ENCODE data around the gene PASD1. TPM values are rescaled to one million over a fixed set of nuclear protein-coding genes. Genes with fewer than 3 reads are reported as not detected.
"Not testable (repeated sequence)": the region's sequence is repeated elsewhere in the genome, so short reads cannot be mapped to it uniquely, and the experiment has no call there.

Gene PASD1
- total RNA-seq, 1 donor from 2014 or later: not detected

DNA sequence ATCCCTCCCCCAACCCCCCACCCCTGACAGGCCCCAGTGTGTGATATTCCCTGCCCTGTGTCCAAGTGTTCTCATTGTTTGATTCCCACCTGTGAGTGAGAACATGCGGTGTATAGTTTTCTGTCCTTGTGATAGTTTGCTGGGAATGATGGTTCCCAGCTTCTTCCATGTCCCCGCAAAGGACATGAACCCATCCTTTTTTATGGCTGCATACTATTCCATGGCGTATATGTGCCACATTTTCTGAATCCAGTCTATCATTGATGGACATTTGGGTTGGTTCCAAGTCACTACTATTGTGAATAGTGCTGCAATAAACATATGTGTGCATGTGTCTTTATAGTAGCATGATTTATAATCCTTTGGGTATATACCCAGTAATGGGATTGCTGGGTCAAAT lies 29.9 kb downstream of the PASD1 start:
- DNase-seq; ATAC-seq (ENCODE audit: poor library complexity); intact Hi-C loops (cut with DNase I): not testable (repeated sequence)

DNA sequence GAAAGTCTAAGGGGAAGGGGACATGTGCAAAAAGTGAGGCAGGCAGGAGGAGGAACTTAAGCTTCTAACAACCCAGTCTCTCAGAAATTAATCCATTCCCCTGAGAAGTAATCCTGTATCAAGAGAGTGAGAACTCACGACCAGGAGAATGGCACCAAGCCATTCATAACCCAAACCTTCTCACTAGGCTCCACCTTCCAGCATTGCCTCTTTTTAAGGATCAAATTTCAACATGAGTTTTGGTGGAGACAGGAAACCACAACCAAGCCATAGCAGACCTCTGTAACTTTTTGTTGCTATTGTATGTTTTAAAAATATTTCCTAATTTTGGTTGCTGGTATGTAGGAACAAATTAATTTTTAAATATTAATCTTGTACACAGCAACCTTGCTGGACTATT lies 32.8 kb downstream of the PASD1 start:
- ATAC-seq (ENCODE audit: poor library complexity): no peak
- no peak for DNase-seq
- intact Hi-C loops (cut with DNase I): no loop called here

DNA sequence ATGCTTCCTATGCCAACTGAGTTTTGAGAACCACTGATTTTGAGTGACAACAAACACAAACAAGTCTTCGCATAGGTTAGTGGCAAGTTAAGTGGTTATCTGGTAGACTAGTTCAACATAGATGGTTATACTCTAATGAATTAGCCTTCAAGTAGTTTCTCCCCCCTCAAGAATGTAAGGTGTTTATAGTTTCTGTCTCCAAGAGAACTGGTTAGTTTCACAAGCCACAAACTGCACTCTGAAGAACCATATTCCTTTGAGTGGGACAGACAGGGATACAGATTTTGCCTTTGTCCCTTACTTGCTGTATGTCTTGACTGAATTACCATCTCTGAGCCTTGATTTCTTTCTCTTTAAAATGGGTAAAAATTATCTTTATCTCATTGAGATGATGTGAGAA lies 41.5 kb downstream of the PASD1 start:
- ATAC-seq (ENCODE audit: poor library complexity) (no peak), DNase-seq (no peak)
- intact Hi-C loops (cut with DNase I): no loop called here

DNA sequence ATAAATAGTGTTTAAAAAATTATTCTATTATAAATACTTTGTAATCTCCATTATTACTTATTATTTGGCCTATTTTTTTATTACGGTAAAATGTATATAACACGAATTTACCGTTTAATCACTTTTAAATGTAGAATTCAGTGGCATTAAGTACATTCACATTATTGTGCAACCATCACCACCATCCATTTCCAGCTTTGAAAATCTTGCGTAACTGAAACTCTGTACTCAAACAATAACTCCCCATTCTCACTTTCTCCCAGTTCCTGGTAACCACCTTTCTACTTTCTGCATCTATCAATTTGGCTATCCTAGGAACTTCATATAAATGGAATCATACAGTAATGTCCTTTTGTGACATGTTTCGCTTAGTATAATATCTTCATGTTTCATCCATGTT lies 45.7 kb downstream of the PASD1 start:
- ATAC-seq (ENCODE audit: poor library complexity) (no peak), DNase-seq (no peak)
- intact Hi-C loops (cut with DNase I): no loop called here

DNA sequence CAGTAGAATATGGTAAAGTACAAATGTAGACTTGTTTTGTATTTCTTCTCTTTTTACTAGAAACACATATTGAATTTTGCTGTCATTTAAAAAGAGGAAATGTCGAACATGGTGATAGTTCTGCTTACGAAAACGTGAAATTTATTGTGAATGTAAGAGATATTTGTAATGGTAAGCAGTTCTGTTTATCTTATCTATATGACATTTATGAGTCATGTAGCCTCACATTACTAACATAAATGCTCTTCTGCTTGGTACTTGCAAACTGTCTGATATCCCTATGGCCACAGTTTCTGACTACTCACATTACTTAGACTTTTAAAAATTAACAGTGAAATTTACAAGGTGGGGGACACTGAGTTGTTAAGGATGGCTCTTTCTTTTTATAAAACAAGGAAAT lies 57.9 kb downstream of the PASD1 start:
- intact Hi-C loops (cut with DNase I): no loop called here
- DNase-seq: no peak
- ATAC-seq (ENCODE audit: poor library complexity): no peak

DNA sequence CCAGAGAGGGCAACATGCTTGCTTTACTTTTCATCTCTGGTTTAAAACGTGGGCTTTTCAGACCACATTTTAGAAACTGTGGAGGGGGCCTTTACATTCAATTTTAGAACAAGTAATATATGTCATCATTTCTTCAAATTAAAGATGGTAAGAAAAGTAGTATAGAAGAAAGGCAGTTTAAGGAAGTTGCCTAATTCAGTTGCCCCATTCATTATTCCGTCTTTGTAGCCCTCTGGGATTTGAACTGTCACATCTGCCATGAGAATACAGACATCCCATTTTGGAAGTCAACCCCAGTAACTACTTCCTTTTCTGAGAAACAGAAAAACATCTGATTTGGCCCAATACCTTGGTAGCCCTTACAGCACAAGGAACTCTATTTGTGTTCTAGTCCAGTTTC lies 61.2 kb downstream of the PASD1 start:
- no peak for ATAC-seq (ENCODE audit: poor library complexity)
- intact Hi-C loops (cut with DNase I): no loop called here
- no peak for DNase-seq

DNA sequence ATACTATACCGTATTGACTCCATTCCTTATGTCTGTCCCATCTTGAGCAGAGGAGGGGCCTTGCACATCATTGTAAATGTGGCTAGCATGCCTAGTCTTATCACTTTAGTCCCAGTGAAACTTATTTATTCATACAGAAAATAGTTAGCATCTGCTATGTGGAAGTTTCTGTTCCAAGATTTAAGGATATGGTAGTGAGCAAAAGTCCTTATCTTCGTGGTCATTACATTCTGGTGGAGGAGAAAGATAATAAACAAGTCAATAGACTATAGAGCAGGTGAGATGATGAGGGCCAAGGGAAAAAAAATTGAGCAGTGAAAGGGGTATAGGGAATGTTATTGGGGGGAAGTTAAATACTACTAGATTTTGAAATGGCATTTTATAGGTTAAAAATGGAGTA lies 68.3 kb downstream of the PASD1 start:
- DNase-seq: no peak
- intact Hi-C loops (cut with DNase I): no loop called here
- ATAC-seq (ENCODE audit: poor library complexity): no peak

DNA sequence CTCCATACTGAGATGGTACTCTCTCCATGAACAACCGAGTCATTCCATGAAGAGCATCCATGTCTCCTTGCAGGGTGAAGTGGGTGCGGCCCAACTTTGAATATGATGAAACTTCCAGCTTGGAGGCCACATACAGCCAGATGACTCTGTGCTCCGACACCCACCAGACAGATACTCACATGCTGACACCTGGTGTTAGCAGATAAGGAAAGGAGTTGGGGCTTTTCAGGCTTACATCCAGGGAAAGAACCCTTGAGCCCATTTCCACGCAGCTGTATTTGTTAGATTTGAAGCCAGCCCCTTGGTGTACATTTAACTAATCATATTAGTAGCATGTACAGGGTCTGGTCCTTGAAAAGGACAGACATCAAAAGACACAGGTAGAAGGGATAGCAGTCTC lies 69.7 kb downstream of the PASD1 start:
- DNase-seq: no peak
- ATAC-seq (ENCODE audit: poor library complexity): no peak
- intact Hi-C loops (cut with DNase I): no loop called here

DNA sequence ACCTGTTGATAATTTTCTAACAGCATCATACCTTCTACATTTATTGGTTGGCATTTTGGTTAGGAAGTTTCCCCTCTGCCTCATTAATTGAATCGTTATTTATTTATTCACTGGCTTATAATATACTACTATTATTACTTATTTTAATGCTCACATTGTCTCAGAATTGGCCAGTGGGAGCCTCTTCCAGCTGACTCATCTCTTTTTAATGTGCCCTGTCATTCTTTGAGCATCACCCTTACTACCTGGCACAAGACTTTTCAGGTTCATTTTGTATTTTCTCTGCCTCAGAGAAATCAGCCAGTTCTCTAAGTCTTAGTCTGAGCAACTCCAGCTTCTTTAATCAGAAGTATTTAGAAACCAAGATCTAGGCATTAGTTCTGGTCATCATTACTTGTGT lies 71.5 kb downstream of the PASD1 start:
- intact Hi-C loops (cut with DNase I): no loop called here
- DNase-seq: no peak
- no peak for ATAC-seq (ENCODE audit: poor library complexity)

DNA sequence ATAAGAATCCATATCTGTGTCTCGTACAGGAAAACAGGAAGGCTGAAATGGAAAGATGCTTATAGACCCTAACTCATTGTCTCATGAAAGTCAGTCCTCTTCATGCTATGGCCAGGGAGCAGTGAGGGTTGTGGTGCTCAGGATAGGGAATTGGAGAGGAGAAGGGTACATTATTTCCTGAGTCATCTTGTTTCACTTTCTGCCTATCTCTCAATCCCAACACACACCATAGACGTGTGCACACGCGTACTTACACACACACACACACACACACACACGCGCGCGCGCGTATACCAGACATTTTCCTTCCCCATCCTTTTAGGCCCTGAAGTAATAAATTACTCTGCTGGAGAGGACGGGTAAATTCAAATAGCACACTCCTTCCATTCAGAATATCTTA lies 78.1 kb downstream of the PASD1 start:
- DNase-seq: no peak
- ATAC-seq (ENCODE audit: poor library complexity): no peak
- intact Hi-C loops (cut with DNase I): no loop called here

DNA sequence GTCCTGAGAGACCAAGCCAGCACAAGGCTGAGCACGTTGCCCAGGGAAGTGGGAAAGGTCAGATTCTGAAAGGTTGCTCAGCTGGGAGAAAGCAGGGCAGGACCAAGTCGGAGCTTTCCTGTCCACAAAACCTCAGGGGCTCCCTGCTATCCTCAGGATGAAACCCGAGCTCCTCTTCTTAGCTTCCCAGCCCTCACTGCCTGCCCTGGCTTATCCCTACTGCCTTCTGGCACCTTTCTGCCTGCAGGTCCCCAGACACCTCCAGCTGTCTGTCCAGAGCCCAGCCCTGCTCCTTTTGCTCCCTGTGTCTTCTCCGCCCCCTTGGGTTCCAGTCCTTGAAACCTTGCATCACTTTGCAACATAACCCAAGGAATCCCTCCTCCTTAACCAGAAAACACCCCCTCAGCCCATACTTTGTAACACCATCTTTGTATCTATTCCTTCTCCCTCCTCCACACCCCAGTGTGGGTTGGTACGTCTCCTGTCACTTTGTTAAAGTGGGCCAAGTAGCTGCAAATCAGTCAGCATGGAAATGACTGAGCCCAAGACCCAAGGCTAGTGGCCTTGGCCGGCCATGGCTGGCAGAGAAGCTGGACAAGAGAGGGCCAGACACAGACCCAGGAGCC lies 111.8 kb downstream of the PASD1 start:
- intact Hi-C loops (cut with DNase I): no loop called here
- ATAC-seq (ENCODE audit: poor library complexity) (no peak), DNase-seq (no peak)

DNA sequence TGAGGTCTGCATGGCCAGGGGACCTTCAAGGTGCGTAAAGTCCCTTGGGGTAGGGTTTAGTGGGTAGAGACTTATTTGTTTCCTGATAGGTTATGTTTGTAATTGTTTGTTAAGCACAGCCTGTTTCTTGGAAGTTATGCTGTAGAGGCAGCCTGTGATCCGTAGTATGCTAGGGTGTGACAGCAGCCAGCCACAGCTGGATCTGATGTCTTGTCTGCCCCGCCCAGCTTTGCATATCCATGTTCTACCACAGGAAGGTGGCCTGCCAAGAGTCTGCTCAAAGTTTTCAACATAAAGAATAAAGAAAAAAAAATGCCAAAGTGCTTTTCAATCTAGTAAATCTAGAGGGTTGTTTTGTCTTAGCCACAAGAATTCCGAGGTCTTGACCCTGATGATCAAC lies 112.7 kb downstream of the PASD1 start:
- no peak for ATAC-seq (ENCODE audit: poor library complexity)
- intact Hi-C loops (cut with DNase I): no loop called here
- no peak for DNase-seq

DNA sequence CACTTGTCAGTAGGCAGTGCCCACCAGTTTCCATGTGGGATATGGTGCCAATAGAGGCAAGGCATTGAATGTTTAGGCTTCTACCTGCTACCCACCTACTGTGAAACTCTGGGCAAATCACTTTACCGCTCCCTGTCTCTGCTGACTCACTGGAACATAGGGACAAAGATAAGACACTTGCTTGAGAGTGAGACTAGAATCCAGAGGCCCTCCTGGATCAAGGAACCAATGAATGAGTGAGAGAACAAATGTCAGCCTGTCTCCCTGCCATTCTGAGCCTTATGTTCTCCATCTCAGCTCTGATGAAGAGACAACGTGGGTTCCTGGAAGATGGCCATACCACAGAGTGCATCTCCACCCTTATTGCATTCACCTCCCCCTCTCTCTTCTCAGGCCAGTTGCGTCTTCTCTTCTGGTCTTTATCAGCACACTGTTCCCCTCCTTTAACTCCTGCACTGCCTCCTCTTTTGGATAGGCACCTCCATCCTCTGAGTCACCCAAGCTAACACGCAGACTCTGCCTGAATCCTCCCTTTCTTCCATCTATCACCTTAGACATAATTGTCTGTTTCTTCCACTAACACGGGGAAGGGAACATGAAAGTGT lies 116.4 kb downstream of the PASD1 start:
- DNase-seq (no peak), ATAC-seq (ENCODE audit: poor library complexity) (no peak)
- intact Hi-C loops (cut with DNase I): loop anchor here (2.0 kb wide), 1 partner anchor 529 kb away; no protein-coding TSS in a partner anchor

DNA sequence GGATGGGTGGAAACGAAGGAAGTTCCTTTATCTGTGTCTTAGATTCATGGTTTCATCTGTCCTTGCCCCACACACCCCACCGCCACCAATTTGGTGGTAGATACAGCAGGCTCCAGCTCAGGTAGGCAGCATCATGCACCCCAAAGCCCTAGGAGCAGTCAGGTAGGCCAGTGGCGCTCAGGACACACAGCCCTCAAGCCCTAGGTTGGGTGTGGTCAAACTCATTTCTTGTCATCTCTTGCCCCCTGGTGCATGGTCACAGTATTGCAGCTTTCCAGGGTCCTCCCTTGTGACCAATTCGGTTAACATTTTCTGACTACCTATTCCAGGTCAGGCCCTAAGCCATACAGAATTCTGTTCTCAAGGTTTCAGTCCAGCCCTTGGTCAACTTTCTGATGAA lies 117.3 kb downstream of the PASD1 start:
- ATAC-seq (ENCODE audit: poor library complexity): peak; percentile 61
- no peak for DNase-seq
- intact Hi-C loops (cut with DNase I): loop anchor here (2.0 kb wide), 1 partner anchor 530 kb away; no protein-coding TSS in a partner anchor

DNA sequence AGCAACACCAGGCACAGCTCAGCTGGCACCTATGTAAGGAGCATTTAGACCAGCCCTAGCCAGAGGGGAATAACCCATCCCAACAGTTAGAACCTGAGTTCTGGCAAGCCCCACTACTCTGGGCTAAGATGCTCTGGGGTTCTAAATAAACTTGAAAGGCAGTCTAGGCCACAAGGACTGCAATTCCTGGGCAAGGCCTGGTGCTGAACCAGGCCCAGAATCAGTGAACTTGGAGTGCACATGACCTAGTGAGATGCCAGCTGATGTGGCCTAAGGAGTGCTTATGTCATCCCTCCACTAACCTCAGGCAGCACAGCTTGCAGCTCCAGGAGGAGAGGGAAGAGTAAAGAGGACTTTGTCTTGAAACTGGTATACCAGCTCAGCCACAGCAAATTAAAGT lies 124.2 kb downstream of the PASD1 start:
- ATAC-seq (ENCODE audit: poor library complexity): no peak
- DNase-seq: no peak
- intact Hi-C loops (cut with DNase I): no loop called here

DNA sequence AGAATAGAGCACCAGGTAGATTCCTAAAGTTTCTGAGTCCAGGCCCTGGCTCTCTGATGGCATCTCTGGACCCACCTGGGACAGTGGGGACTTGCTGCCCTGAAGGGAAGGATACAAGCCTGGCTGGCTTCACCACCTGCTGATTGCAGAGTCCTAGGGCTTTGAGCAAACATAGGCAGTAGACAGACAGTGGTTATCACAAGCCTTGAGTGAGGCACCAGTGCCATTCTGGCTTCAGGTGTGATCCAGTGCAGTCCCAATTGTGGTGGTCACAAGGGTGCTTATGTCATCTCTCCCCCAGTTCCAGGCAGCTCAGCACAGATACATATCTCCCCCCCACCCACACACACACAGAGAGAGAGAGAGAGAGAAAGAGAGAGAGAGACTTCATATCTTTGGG lies 125.2 kb downstream of the PASD1 start:
- intact Hi-C loops (cut with DNase I): no loop called here
- no peak for DNase-seq
- no peak for ATAC-seq (ENCODE audit: poor library complexity)

DNA sequence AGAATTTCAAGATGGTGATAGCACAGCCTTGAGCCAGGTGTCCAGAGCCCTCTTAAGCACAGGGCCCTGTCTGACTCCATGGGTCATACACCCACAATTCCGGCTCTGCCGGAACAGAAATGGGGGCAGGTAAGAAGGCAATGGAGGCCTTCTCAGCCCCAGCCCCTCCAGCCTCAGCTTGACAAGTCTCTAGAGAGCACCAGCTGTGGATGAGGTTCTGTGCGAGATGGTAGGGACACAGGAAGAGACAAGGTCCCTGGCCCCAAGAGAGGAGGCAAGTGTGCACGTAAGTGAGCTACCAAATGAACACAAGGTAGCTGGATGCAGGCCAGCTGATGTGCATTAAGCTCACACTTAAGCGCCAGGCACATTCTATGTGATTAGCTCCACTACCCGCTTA lies 129.3 kb downstream of the PASD1 start:
- intact Hi-C loops (cut with DNase I): no loop called here
- no peak for DNase-seq
- no peak for ATAC-seq (ENCODE audit: poor library complexity)

DNA sequence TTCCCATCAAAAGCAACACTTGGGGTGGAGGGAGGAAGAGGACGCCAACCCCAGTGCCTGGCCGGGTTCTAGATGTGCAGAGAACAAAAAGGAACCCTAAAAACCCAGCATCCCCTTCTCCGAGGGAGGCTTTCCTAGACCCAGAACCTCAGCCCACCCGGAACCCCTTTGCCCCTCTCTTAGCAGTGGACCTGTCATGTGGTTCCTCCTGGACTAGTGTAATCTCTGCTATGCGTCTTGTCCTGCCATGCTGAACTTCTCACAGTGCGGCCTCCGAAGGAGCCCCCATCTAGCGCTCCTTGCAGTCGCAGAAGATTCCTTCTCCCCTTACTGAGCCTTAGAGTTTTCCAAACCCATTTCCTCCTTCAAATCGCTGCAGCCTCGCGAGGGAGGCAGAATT lies 130.6 kb downstream of the PASD1 start:
- intact Hi-C loops (cut with DNase I): no loop called here
- ATAC-seq (ENCODE audit: poor library complexity) (no peak), DNase-seq (no peak)

DNA sequence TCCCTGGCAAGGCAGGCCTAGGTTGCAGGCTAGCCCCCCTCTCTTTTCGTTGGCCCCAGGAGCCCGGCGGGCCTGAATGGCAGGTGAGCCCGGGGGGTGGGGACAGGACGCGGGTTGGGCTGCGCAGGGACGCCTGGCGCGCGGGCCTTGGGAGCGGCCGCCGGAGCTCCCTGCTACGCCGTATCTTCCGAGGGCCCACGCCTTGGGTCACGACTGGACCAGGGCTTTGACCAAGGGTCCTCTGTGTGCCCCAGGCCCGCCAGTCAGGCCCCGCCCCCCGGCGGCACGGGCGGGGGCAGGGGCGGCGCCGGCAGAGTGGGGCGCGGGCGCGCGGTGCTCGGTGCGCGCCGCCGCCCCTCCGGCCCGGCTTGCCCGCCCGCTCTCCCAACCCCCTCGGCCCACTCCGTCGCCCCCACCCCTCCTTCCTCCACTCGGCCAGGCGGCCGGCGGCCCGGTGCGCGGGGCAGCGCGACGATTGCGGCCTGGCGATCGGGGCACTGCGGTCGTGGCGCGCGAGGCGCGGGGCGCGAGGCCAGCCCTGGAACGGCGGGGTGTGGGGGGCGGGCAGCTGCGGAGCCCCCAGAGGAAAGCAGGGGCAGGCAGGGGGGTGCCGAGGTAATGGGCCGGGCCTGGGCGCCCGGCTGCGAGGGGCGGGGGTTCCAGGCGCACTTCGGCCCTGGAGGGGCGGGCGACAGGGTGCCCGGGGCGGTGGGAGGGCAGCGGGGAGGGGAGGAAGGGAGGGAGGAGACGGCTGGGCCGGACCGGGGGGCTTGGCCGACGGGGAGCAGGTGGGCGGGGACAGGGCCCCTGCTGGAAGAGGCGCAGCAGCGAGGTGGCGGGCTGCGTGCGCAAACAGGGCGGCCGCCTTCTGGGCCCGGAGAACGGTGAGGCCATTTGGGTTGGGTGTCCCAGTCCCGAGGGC lies 131.4 kb downstream of the PASD1 start, which contains the start of gene PRRG3:
TSS of gene PRRG3 (plus strand) at position 798 of the 922 bp plus-strand sequence. CDS start 3,357 bp downstream, outside the sequence.
- intact Hi-C loops (cut with DNase I): no loop called here
- no peak for ATAC-seq (ENCODE audit: poor library complexity)
- DNase-seq: no peak
